Measurements from ENCODE around the gene KCNQ2. TPM values are rescaled to one million over a fixed set of nuclear protein-coding genes. Genes with fewer than 3 reads are reported as not detected.

The KCNQ2 gene
- total RNA-seq, 1 donor from 2014 or later = 157 TPM

DNA sequence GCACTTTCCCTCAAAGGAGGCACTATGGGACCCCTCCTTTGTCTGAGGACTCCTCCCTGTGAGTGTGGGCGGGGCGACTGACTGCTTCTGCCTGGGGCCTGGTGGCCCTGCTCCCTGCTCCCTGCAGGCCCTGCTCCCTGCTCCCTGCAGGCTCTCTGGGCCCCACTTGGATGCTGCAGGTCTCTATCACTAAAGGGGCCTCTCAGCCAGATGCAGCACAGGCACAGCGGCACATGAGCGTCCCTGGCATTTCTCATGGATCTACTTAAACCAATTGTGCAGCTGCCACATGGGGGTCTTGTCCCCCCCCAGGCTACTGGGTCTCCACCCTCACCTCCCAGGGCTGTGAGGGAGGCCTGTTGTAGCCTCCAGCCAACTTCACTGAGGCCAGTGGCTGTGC is 18.6 kb upstream of the KCNQ2 start:
- Mint-ChIP-seq H3K27me3 (ENCODE audit: low read depth) (peaks cover 42% of the 10 kb centered on the region), H3K4me1 (no peaks in the 10 kb centered on the region), H3K27ac (ENCODE audit: unreplicated experiment) (no peak overlapping the region), H3K36me3 (ENCODE audit: low read depth) (no peaks in the 10 kb centered on the region), H3K4me3 (no peak overlapping the region), H3K9me3 (peaks cover 6% of the 10 kb centered on the region)
- TF ChIP-seq CTCF (conservative IDR thresholded peaks at IDR 0.05) = no peak
- DNase-seq (ENCODE audit: low read depth, low spot score) = no peak

DNA sequence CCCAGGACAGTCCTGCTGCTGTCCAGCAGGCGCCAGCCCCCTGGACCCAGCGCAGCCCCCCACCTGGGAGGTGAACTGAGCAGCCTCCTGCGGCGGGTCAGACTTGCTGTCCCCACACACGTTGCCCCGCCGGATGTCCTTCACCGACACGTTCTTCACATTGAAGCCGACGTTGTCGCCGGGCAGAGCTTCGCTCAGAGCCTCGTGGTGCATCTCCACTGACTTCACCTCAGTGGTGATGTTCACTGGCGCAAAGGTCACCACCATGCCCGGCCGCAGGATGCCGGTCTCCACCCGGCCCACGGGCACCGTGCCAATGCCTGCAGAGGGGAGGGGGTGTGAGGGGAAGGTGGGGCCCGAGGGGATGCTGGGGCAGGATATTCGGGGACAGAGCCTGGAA is 18.0 kb upstream of the KCNQ2 start:
- peaks cover 6% of the 10 kb centered on the region for H3K9me3 Mint-ChIP-seq
- H3K27me3 Mint-ChIP-seq (ENCODE audit: low read depth) = peaks cover 43% of the 10 kb centered on the region
- H3K27ac Mint-ChIP-seq (ENCODE audit: unreplicated experiment) = no peak overlapping the region
- no peaks in the 10 kb centered on the region for H3K36me3 Mint-ChIP-seq (ENCODE audit: low read depth)
- H3K4me1 Mint-ChIP-seq = no peaks in the 10 kb centered on the region
- no peak for DNase-seq (ENCODE audit: low read depth, low spot score)
- H3K4me3 Mint-ChIP-seq = no peak overlapping the region
- TF ChIP-seq CTCF (conservative IDR thresholded peaks at IDR 0.05) = no peak

DNA sequence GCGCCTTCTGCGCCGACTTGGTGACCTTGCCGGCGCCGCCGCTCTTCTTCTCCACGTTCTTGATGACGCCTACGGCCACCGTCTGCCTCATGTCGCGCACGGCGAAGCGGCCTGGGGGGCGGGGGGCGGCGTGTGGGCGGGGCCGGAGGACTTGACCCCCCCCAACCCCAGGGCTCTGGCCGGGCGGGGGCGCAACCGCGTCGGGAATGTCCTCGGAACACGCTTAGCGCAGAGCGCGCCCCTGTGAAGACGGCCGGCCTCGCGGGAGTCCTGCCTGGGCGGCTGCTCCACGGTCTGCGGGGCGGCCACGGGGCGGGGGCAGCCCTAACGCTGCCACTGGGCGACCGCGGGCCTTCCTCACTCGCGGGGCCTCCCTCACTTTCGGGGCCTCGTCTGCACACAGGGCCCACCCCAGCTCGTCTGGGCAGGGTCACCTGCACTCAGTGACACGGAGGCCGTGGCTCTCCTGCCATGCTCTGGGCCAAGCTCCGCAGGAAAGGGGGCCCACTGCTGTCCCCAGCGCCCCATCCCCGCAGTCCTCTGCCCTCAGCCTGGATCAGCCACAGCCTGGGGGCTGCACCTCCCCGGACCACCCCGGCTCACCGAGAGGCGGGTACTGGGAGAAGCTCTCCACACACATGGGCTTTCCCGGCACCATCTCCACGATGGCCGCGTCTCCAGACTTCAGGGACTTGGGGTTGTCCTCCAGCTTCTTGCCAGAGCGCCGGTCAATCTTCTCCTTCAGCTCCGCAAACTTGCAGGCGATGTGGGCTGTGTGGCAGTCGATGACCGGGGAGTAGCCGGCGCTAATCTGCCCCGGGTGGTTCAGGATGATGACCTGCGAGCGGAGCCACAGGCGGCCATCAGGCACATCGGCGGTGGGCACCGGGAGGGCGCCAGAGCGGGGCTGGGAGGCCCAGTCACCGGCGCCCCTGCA is 16.1 kb upstream of the KCNQ2 start:
- Mint-ChIP-seq H3K4me1 (no peaks in the 10 kb centered on the region), H3K27ac (ENCODE audit: unreplicated experiment) (no peak overlapping the region), H3K9me3 (peaks cover 6% of the 10 kb centered on the region), H3K36me3 (ENCODE audit: low read depth) (no peaks in the 10 kb centered on the region), H3K27me3 (ENCODE audit: low read depth) (peaks cover 46% of the 10 kb centered on the region), H3K4me3 (no peak overlapping the region)
- DNase-seq (ENCODE audit: low read depth, low spot score) = no peak
- no peak for TF ChIP-seq CTCF (conservative IDR thresholded peaks at IDR 0.05)

DNA sequence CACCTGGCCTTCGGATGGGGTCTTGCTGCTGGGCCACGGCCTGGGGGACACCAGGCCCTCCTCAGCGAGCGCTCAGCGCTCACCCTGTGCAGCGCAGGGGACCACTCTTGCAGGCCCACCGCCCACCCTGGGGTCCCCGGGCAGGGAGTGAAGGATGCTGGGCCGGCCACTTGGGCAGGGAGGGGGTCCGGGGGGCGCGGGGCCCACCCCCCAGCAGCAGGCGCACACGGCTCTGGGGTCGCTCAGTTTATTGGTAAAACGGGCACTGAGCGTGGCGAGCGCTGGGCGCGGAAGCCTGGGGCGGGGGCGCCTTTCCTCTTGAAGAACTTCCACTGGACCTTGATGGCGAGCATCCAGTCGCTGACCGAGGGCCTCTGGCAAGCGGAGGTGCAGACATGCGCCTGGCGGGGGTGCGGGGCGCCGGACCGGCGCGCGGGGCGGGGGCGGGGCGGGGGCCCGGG is 15.4 kb upstream of the KCNQ2 start:
- Mint-ChIP-seq H3K27me3 (ENCODE audit: low read depth) (peaks cover 43% of the 10 kb centered on the region), H3K27ac (ENCODE audit: unreplicated experiment) (no peak overlapping the region), H3K4me3 (no peak overlapping the region), H3K36me3 (ENCODE audit: low read depth) (no peaks in the 10 kb centered on the region), H3K9me3 (peaks cover 6% of the 10 kb centered on the region), H3K4me1 (no peaks in the 10 kb centered on the region)
- DNase-seq (ENCODE audit: low read depth, low spot score) = no peak
- no peak for TF ChIP-seq CTCF (conservative IDR thresholded peaks at IDR 0.05)

- TF ChIP-seq CTCF (conservative IDR thresholded peaks at IDR 0.05) = no peak
- peaks cover 2% of the 10 kb centered on the region for H3K9me3 Mint-ChIP-seq
- no peaks in the 10 kb centered on the region for H3K4me1 Mint-ChIP-seq
- H3K27ac Mint-ChIP-seq (ENCODE audit: unreplicated experiment) = no peak overlapping the region
- H3K27me3 Mint-ChIP-seq (ENCODE audit: low read depth) = peaks cover 41% of the 10 kb centered on the region
- H3K4me3 Mint-ChIP-seq = no peak overlapping the region
- H3K36me3 Mint-ChIP-seq (ENCODE audit: low read depth) = no peaks in the 10 kb centered on the region
- DNase-seq (ENCODE audit: low read depth, low spot score) = no peak
These were observed 14.8 kb upstream of the KCNQ2 start for GRCh38 chr20:63487116-63487764.
